ENCODE measurements around the gene TEDC1.

- TF ChIP-seq CTCF (IDR thresholded peaks at IDR 0.05), result no peak
- TF ChIP-seq EZH2phosphoT487 (IDR thresholded peaks at IDR 0.05; ENCODE audit: borderline replicate concordance, low read depth), result no peak
- TF ChIP-seq TAF1 (IDR thresholded peaks at IDR 0.05; ENCODE audit: borderline replicate concordance, low read depth, low read length), result no peak
- TF ChIP-seq RFX5 (IDR thresholded peaks at IDR 0.05; ENCODE audit: low read length), result no peak
- no peak for TF ChIP-seq FOXM1 (IDR thresholded peaks at IDR 0.05; ENCODE audit: low read depth)
- TF ChIP-seq MAX (IDR thresholded peaks at IDR 0.05; ENCODE audit: low read depth), result no peak
- TF ChIP-seq RXRA (IDR thresholded peaks at IDR 0.05; ENCODE audit: borderline replicate concordance, low read depth), result no peak
- TF ChIP-seq NFIC (IDR thresholded peaks at IDR 0.05; ENCODE audit: borderline replicate concordance), result no peak
- TF ChIP-seq SIN3A (IDR thresholded peaks at IDR 0.05; ENCODE audit: borderline replicate concordance, low read depth, low read length), result no peak
- no peak for TF ChIP-seq EP300 (IDR thresholded peaks at IDR 0.05; ENCODE audit: borderline replicate concordance in 1 of 2, low read depth in 1 of 2, low read length in 1 of 2)
- no peak for TF ChIP-seq POLR2AphosphoS5 (IDR thresholded peaks at IDR 0.05; ENCODE audit: low read depth, low read length)
- no peak for TF ChIP-seq SMC3 (IDR thresholded peaks at IDR 0.05; ENCODE audit: low read depth, low read length)
Measured at GRCh38 chr14:105528586-105529318, 37.7 kb downstream of the TEDC1 start.

Measured in SK-N-SH (cell line).